HCT116 (cell line): ENCODE data around the gene SIK3. TPM values are rescaled to one million over a fixed set of nuclear protein-coding genes. Genes with fewer than 3 reads are reported as not detected.
A peak's percentile ranks its signal among the peaks of the same experiment; 100 is the strongest.

Source experiments
- ATAC-seq: fragments of 200-7000 bp; cut with Tn5 transposase; 2 replicates; pipeline ENCODE4 v1.9.1; 2020; ENCODE audit warnings: mild to moderate bottlenecking, moderate library complexity
- BruUV-seq: library from RNA; stranded (reverse); fragments of 400-500 nt; replicated peaks from 2 replicates; lab custom pipeline; 2021; lab: Mats Ljungman, UMichigan
- CTCF ChIA-PET: fragments of 300-600 bp; sonication (Branson Sonifier 250); formaldehyde crosslinking; loops from one replicate; lab custom pipeline; 2021; ENCODE audit warnings: antibody characterized with exemption; lab: Charles Lee
- POLR2A ChIA-PET: fragments of 300-600, 350-600 bp; sonication (Branson Sonifier 250); formaldehyde crosslinking; loops from one replicate; lab custom pipeline; 2021; ENCODE audit warnings: antibody characterized with exemption; lab: Charles Lee
- RAD21 ChIA-PET, 2 experiments: fragments of 300-600 bp; sonication (Branson Sonifier 250); formaldehyde crosslinking; loops; one replicate each; lab custom pipeline; 2023; ENCODE audit warnings: low total read pairs in 2 of 2; ENCODE audit not compliant: uncharacterized antibody in 2 of 2, unreplicated experiment in 2 of 2, low non-redundant PET in 1 of 2; lab: Charles Lee
- DNase-seq: peaks from one replicate; pipeline ENCODE4 v3.0.0-alpha.2; 2010; ENCODE audit warnings: low read depth, low spot score
- H2AFZ ChIP-seq: fragments of 200-600 bp; shearing (Covaris generic), sonication (generic); 2 replicates; pipeline ENCODE4 v1.6.1; 2017; ENCODE audit warnings: low read depth, mixed run types, mixed read lengths, antibody characterized with exemption, low read length; ENCODE audit not compliant: poor library complexity, severe bottlenecking
- H3K27ac ChIP-seq: 2 replicates; pipeline ENCODE4 v1.5.1; 2012; ENCODE audit warnings: low read depth, low read length
- H3K27me3 ChIP-seq: fragments of 200-600 bp; sonication (generic); 2 replicates; pipeline ENCODE4 v1.6.1; 2016; ENCODE audit warnings: mixed run types, low read length, mixed read lengths; ENCODE audit not compliant: insufficient read depth
- H3K36me3 ChIP-seq, 2 experiments: fragments of 200-500 bp in 1 of 2; fragments of 200-600 bp in 1 of 2; sonication (Bioruptor generic) in 1 of 2; sonication (generic) in 1 of 2; 2 replicates each; pipeline versions ENCODE4 v1.5.1 to v1.6.1; 2014 to 2016; ENCODE audit warnings: low read length in 2 of 2, inconsistent platforms in 1 of 2, mixed read lengths in 1 of 2, mixed run types in 1 of 2; ENCODE audit not compliant: insufficient read depth in 2 of 2, control insufficient read depth in 1 of 2
- H3K4me1 ChIP-seq, 2 experiments: fragments of 200-600 bp in 1 of 2; sonication (generic) in 1 of 2; 2 replicates each; pipeline versions ENCODE4 v1.5.1 to v1.6.1; 2012 to 2017; ENCODE audit warnings: low read length in 2 of 2, inconsistent platforms in 1 of 2, mild to moderate bottlenecking in 1 of 2, mixed read lengths in 1 of 2, mixed run types in 1 of 2, moderate library complexity in 1 of 2; ENCODE audit not compliant: insufficient read depth in 2 of 2, control insufficient read depth in 1 of 2
- H3K4me2 ChIP-seq: fragments of 200-600 bp; sonication (generic); 2 replicates; pipeline ENCODE4 v1.6.1; 2017; ENCODE audit warnings: mixed run types, low read length, mixed read lengths
- H3K4me3 ChIP-seq, 2 experiments: fragments of 200-600 bp in 1 of 2; sonication (generic) in 1 of 2; replicated peaks in 1 of 2; 2 replicates each; pipeline ENCODE4 v1.5.1; 2011 to 2016; ENCODE audit warnings: low read length in 2 of 2, control low read depth in 1 of 2, low read depth in 1 of 2, mild to moderate bottlenecking in 1 of 2, mixed read lengths in 1 of 2, mixed run types in 1 of 2
- H3K79me2 ChIP-seq: fragments of 200-600 bp; sonication (generic); 2 replicates; pipeline ENCODE4 v1.6.1; 2017; ENCODE audit warnings: mild to moderate bottlenecking, mixed run types, low read length, moderate library complexity, mixed read lengths; ENCODE audit not compliant: insufficient read depth
- H3K9ac ChIP-seq: fragments of 200-600 bp; sonication (generic); 2 replicates; pipeline ENCODE4 v1.6.1; 2016; ENCODE audit warnings: low read length, mixed read lengths
- H3K9me2 ChIP-seq: fragments of 200-600 bp; sonication (generic), shearing (Covaris generic); 2 replicates; pipeline ENCODE4 v1.6.1; 2017; ENCODE audit warnings: mixed run types, mild to moderate bottlenecking, moderate library complexity; ENCODE audit not compliant: insufficient read depth
- H3K9me3 ChIP-seq, 2 experiments: fragments of 200-500 bp in 1 of 2; fragments of 200-600 bp in 1 of 2; sonication (Bioruptor generic) in 1 of 2; sonication (generic) in 1 of 2; 2 replicates each; pipeline ENCODE4 v1.6.1; 2014 to 2017; ENCODE audit warnings: low read length in 2 of 2, mixed read lengths in 2 of 2, inconsistent platforms in 1 of 2, low read depth in 1 of 2, mild to moderate bottlenecking in 1 of 2, mixed run types in 1 of 2, moderate library complexity in 1 of 2; ENCODE audit not compliant: control insufficient read depth in 1 of 2, insufficient read depth in 1 of 2
- H4K20me1 ChIP-seq: fragments of 200-600 bp; sonication (generic), shearing (Covaris generic); 2 replicates; pipeline ENCODE4 v1.6.1; 2017; ENCODE audit warnings: mixed run types, mild to moderate bottlenecking, moderate library complexity; ENCODE audit not compliant: insufficient read depth
- CEBPB ChIP-seq: IDR thresholded peaks from 2 replicates; pipeline ENCODE4 v1.6.1; 2012; ENCODE audit warnings: low read depth
- CTCF ChIP-seq, 3 experiments: fragments of 200-600 bp in 1 of 3; sonication (generic) in 1 of 3; IDR thresholded peaks in 2 of 3; conservative IDR thresholded peaks in 1 of 3; 2 replicates each; pipeline ENCODE4 v1.5.1; 2012 to 2017; ENCODE audit warnings: low read depth in 2 of 3, low read length in 2 of 3, antibody characterized with exemption in 1 of 3, borderline replicate concordance in 1 of 3, control low read depth in 1 of 3, mild to moderate bottlenecking in 1 of 3, mixed read lengths in 1 of 3, mixed run types in 1 of 3, moderate library complexity in 1 of 3; ENCODE audit not compliant: insufficient read depth in 1 of 3
- EZH2 ChIP-seq: fragments of 200-600 bp; sonication (generic); IDR thresholded peaks from 2 replicates; pipeline ENCODE4 v1.6.1; 2017; ENCODE audit warnings: antibody characterized with exemption, mixed run types
- RAD21 ChIP-seq: IDR thresholded peaks from 2 replicates; pipeline ENCODE4 v1.6.1; 2012; ENCODE audit warnings: low read depth, mild to moderate bottlenecking
- REST ChIP-seq: IDR thresholded peaks from 2 replicates; pipeline ENCODE4 v1.6.1; 2012; ENCODE audit warnings: low read depth
- SRF ChIP-seq: IDR thresholded peaks from 2 replicates; pipeline ENCODE4 v1.6.1; 2012; ENCODE audit warnings: low read depth
- ZFX ChIP-seq: fragments of 450-650 bp; IDR thresholded peaks from 2 replicates; pipeline ENCODE4 v1.6.1; 2017
- ZNF274 ChIP-seq: fragments of 200-500 bp; sonication (Bioruptor generic); IDR thresholded peaks from 2 replicates; pipeline ENCODE4 v1.6.1; 2014; ENCODE audit warnings: mild to moderate bottlenecking, low read depth, low read length, inconsistent platforms
- intact Hi-C: fragments of 100-400 bp; cut with micrococcal nuclease; formaldehyde crosslinking; loops from 2 replicates; pipeline ENCODE4 v1.10.0; 2022
- total RNA-seq: library from RNA; stranded (reverse); gene quantifications from one replicate; pipeline ENCODE4 v1.2.1, GENCODE V29; 2021; ENCODE audit not compliant: unreplicated experiment

The SIK3 gene
- total RNA-seq, 1 experiment from 2014 or later, result 21.0 TPM

GRCh38 chr11:116895048-116895757, 203.0 kb downstream of the SIK3 start:
- no peaks in the 10 kb centered on the region for H3K27me3 ChIP-seq
- BruUV-seq, result TSS peak; percentile 25
- H3K79me2 ChIP-seq, result no peaks in the 10 kb centered on the region
- peak; percentile 68; the same call in 1 of the 2 replicates for ATAC-seq
- no peaks in the 10 kb centered on the region for H3K4me1 ChIP-seq
- H3K9me3 ChIP-seq, result no peaks in the 10 kb centered on the region
- no peak for TF ChIP-seq CEBPB
- no peak for TF ChIP-seq ZNF274
- TF ChIP-seq RAD21, result 0 out of 2 replicates have a peak, but pooled peaks have one; percentile 28
- peak in 2 of 3 experiments; percentile 44 to 50; a peak in 4 of 6 replicates for TF ChIP-seq CTCF (IDR thresholded peaks at IDR 0.05 in 2 of 3, conservative IDR thresholded peaks at IDR 0.05 in 1 of 3; ENCODE audit: borderline replicate concordance in 1 of 3, insufficient read depth in 1 of 3, low read depth in 2 of 3, low read length in 2 of 3)
- no peak for TF ChIP-seq EZH2
- TF ChIP-seq ZFX, result no peak
- no peak for TF ChIP-seq SRF
- no peak for TF ChIP-seq REST
- TF ChIP-seq, all 23 proteins: peak for 2
- no peak for DNase-seq
- no peaks in the 10 kb centered on the region for H3K36me3 ChIP-seq
- H3K4me2 ChIP-seq, result no peak overlapping the region
- ChIA-PET POLR2A (no interaction called here), RAD21 (no interaction called here), CTCF (no interaction called here)
- H3K9me2 ChIP-seq, result no peaks in the 10 kb centered on the region
- no peak overlapping the region for H3K27ac ChIP-seq
- no peak overlapping the region for H2AFZ ChIP-seq
- H4K20me1 ChIP-seq, result no peaks in the 10 kb centered on the region
- no peak overlapping the region for H3K4me3 ChIP-seq
- H3K9ac ChIP-seq, result no peak overlapping the region
- intact Hi-C loops, result no loop called here
